HL-60 (cell line): Measurements from ENCODE around the gene PSRC1.

Source experiments
- DNase-seq, 2 experiments: peaks; one replicate each; pipeline ENCODE4 v3.0.0-alpha.2; 2010 to 2020; ENCODE audit warnings: low read depth in 1 of 2, low spot score in 1 of 2
- H3K27ac ChIP-seq: fragments of 250-450 bp; sonication (Bioruptor Pico); replicated peaks from 2 replicates; pipeline ENCODE4 v1.5.1; 2020; ENCODE audit warnings: mild to moderate bottlenecking, moderate library complexity
- H3K27me3 ChIP-seq: fragments of 250-450 bp; sonication (Bioruptor Pico); 2 replicates; pipeline ENCODE4 v1.5.1; 2021; ENCODE audit warnings: mild to moderate bottlenecking, moderate library complexity; ENCODE audit not compliant: insufficient read depth, poor library complexity, severe bottlenecking
- H3K4me3 ChIP-seq: replicated peaks from 2 replicates; pipeline ENCODE4 v1.5.1; 2011; ENCODE audit warnings: mild to moderate bottlenecking, control low read depth, low read length; ENCODE audit not compliant: insufficient read depth
- CTCF ChIP-seq: IDR thresholded peaks from one replicate; pipeline ENCODE4 v1.5.1; 2011; ENCODE audit warnings: low read length, control low read depth, inconsistent platforms; ENCODE audit not compliant: insufficient read depth
- GABPA ChIP-seq: IDR thresholded peaks from 2 replicates; pipeline ENCODE4 v1.6.1; 2012; ENCODE audit warnings: low read depth
- POLR2AphosphoS5 ChIP-seq: IDR thresholded peaks from 2 replicates; pipeline ENCODE4 v1.6.1; 2012; ENCODE audit warnings: low read depth
- REST ChIP-seq: IDR thresholded peaks from 2 replicates; pipeline ENCODE4 v1.6.1; 2012; ENCODE audit warnings: low read depth; ENCODE audit not compliant: insufficient replicate concordance
- SPI1 ChIP-seq: IDR thresholded peaks from 2 replicates; pipeline ENCODE4 v1.6.1; 2012; ENCODE audit warnings: low read depth, mild to moderate bottlenecking, borderline replicate concordance

Gene PSRC1

GRCh38 chr1:109272021-109272799 lies 10.7 kb downstream of the PSRC1 start:
- no peak for DNase-seq
- Histone ChIP-seq H3K4me3 (no peak overlapping the region), H3K27me3 (no peaks in the 10 kb centered on the region), H3K27ac (no peak overlapping the region)
- TF ChIP-seq GABPA (no peak), REST (no peak), SPI1 (no peak), POLR2AphosphoS5 (no peak), CTCF (no peak)

- no peak overlapping the region for H3K4me3 ChIP-seq
- no peak for TF ChIP-seq POLR2AphosphoS5
- no peak for TF ChIP-seq GABPA
- TF ChIP-seq CTCF: no peak
- TF ChIP-seq SPI1: no peak
- TF ChIP-seq REST: no peak
- DNase-seq: no peak
- no peak overlapping the region for H3K27ac ChIP-seq
- H3K27me3 ChIP-seq: no peaks in the 10 kb centered on the region
Measured at GRCh38 chr1:109271458-109271857, 11.5 kb downstream of the PSRC1 start.

- Histone ChIP-seq H3K27ac (no peak overlapping the region), H3K4me3 (no peak overlapping the region), H3K27me3 (no peaks in the 10 kb centered on the region)
- TF ChIP-seq POLR2AphosphoS5 (no peak), GABPA (no peak), CTCF (no peak), REST (no peak), SPI1 (no peak)
- no peak for DNase-seq
Measured at GRCh38 chr1:109270623-109271317, 12.2 kb downstream of the PSRC1 start.
